PC-9 (cell line): ENCODE measurements around the gene FIZ1.

Source experiments
- EZH2 ChIP-seq: fragments of 200-600 bp; sonication (generic); IDR thresholded peaks from 2 replicates; pipeline ENCODE4 v1.8.0; 2017; ENCODE audit warnings: antibody characterized with exemption, low read depth
- TF ChIP-seq, protein P1 (sequence below): fragments of 200-600 bp; sonication (generic); conservative IDR thresholded peaks from 2 replicates; pipeline ENCODE4 v1.6.1; 2017; ENCODE audit warnings: mixed run types, antibody characterized with exemption, mild to moderate bottlenecking, moderate library complexity

DNA sequence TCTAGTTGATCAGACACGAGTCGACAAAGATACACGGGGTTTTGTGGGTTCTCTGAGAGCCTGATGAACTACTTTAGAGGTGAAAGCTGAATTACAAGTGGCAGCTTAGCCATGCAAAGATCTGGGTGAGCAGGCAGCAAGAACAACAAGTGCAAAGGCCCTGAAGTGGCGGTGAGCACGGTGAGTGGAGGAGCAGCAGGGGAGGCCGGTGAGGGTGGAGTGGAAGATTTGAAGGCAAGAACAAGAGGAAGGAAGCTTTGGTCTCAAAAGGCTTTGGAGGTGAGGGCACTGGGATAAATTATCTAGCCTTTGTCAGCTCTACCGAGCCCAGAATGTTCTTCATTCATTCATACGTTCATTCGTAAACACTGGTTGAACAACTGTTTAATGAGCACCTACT, 7.5 kb upstream of the FIZ1 start:
- TF ChIP-seq, protein P1, sequence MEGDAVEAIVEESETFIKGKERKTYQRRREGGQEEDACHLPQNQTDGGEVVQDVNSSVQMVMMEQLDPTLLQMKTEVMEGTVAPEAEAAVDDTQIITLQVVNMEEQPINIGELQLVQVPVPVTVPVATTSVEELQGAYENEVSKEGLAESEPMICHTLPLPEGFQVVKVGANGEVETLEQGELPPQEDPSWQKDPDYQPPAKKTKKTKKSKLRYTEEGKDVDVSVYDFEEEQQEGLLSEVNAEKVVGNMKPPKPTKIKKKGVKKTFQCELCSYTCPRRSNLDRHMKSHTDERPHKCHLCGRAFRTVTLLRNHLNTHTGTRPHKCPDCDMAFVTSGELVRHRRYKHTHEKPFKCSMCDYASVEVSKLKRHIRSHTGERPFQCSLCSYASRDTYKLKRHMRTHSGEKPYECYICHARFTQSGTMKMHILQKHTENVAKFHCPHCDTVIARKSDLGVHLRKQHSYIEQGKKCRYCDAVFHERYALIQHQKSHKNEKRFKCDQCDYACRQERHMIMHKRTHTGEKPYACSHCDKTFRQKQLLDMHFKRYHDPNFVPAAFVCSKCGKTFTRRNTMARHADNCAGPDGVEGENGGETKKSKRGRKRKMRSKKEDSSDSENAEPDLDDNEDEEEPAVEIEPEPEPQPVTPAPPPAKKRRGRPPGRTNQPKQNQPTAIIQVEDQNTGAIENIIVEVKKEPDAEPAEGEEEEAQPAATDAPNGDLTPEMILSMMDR: no peak
- no peak for TF ChIP-seq EZH2
